Esophagus muscularis mucosa (tissue), 4 donors: ENCODE measurements around the gene SIPA1L3.

Experiments
- CTCF ChIP-seq, 3 experiments: fragments of 200-600 bp in 2 of 3; fragments of 450-650 bp in 1 of 3; sonication (generic) in 2 of 3; IDR thresholded peaks; one replicate each; pipeline ENCODE4 v1.5.1; 2017 to 2019; ENCODE audit warnings: antibody characterized with exemption in 3 of 3, mild to moderate bottlenecking in 2 of 3, moderate library complexity in 1 of 3
- EP300 ChIP-seq: sonication (generic); formaldehyde crosslinking; IDR thresholded peaks from one replicate; pipeline ENCODE4 v1.6.1; 2017; ENCODE audit warnings: antibody characterized with exemption
- POLR2A ChIP-seq: fragments of 450-650 bp; IDR thresholded peaks from one replicate; pipeline ENCODE4 v1.6.1; 2017; ENCODE audit warnings: antibody characterized with exemption, moderate library complexity, mild to moderate bottlenecking, low read depth
- POLR2AphosphoS5 ChIP-seq, 2 donors: sonication (generic); formaldehyde crosslinking; IDR thresholded peaks; one replicate each; pipeline ENCODE4 v1.6.1; 2017; ENCODE audit warnings: antibody characterized with exemption in 2 of 2

- no peak for TF ChIP-seq CTCF (IDR thresholded peaks at IDR 0.05)
- no peak for TF ChIP-seq POLR2A
- TF ChIP-seq EP300: no peak
- no peak for TF ChIP-seq POLR2AphosphoS5 (IDR thresholded peaks at IDR 0.05)
Measured at GRCh38 chr19:38042132-38042531, 135.1 kb downstream of the SIPA1L3 start.
